Measurements from ENCODE around the gene PICK1. TPM values are rescaled to one million over a fixed set of nuclear protein-coding genes. Genes with fewer than 3 reads are reported as not detected.

PICK1 gene
- total RNA-seq, 1 donor from 2014 or later, result 74.3 TPM

DNA sequence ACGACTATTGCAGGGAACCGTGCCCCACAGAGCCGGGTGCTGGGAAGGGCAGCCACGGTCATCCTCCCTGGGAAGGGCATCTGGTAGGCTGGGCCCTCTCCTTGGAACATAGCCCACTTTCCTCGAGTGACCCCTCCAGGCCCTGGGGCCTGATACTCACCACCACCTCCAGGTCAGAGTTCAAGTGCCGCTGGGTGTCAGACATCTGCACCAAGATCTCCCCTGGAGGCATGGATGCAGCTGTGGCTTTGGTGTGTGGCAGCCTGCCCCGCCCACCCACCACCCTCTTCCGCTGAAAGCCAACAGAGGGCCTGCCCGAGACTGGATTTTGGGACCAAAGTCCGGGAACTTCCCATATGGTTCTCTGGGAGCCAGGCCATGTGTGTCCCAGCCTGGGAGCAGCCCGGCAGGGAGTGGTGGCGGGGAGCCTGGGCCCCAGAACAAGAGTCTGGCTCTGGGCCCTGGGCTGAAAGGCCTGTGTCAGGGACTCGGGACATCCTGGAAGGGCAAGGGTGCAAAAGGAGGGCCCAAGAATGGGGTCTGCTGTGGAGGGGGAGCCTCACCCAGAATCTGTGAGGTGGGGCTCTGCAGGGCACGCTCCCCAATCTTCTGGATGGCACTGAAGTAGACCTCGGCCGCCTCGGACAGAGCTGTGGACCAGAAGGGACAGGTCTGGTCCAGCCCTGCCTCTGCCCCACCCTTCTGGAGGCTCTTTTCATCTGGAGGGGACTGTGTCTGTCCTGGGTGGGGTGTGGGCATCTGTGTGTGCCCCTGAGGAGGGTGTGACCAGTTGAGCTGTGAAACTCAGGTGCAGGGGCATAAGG, 50.7 kb downstream of the PICK1 start:
- no peaks in the 10 kb centered on the region for H3K27me3 Mint-ChIP-seq (ENCODE audit: low read depth)
- H3K27ac Mint-ChIP-seq, result no peak overlapping the region
- H3K36me3 Mint-ChIP-seq, result peaks cover 3% of the 10 kb centered on the region
- no peak overlapping the region for H3K4me3 Mint-ChIP-seq
- DNase-seq (ENCODE audit: low spot score in 2 of 2, unreplicated experiment in 2 of 2), result no peak
- no peaks in the 10 kb centered on the region for H3K4me1 Mint-ChIP-seq
- TF ChIP-seq, protein P1, sequence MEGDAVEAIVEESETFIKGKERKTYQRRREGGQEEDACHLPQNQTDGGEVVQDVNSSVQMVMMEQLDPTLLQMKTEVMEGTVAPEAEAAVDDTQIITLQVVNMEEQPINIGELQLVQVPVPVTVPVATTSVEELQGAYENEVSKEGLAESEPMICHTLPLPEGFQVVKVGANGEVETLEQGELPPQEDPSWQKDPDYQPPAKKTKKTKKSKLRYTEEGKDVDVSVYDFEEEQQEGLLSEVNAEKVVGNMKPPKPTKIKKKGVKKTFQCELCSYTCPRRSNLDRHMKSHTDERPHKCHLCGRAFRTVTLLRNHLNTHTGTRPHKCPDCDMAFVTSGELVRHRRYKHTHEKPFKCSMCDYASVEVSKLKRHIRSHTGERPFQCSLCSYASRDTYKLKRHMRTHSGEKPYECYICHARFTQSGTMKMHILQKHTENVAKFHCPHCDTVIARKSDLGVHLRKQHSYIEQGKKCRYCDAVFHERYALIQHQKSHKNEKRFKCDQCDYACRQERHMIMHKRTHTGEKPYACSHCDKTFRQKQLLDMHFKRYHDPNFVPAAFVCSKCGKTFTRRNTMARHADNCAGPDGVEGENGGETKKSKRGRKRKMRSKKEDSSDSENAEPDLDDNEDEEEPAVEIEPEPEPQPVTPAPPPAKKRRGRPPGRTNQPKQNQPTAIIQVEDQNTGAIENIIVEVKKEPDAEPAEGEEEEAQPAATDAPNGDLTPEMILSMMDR (IDR thresholded peaks at IDR 0.05; ENCODE audit: unreplicated experiment), result no peak
- H3K9me3 Mint-ChIP-seq, result no peaks in the 10 kb centered on the region

DNA sequence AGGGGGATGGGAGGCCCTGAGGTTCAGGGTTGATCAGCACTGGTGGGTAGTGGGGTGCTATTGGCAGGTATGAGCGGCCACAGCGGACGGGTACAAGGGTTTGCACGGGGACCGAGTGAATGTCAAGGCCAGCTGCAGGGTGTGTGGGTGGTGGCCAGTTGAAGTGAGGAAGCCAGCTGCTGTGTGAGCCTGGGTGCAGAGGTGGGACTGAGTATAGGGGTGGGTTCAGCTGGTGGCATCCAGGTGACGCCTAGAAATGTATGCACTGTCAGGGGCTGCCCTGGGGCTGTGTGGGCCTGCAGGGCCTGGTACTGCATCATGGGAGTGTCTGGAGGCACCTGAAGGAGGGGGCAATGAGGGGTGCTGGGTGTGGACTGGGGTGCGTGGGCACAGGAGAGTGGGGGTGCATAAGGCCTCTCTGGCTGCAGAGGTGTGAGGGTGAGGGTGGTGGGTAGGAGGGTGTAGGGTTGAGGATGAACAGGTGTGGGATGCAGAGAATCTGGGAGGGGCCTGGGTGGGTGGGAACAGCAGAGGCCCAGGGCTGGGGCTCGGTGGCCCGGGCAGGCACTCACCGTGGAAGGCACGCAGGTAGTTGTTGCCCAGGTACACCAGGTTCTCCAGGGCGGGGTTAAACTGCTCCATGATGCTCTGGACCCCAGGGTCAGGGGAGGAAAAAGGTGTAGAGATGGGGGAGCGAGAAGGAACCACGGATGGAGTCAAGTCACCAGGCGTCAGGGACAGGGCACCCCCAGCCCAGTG, 51.5 kb downstream of the PICK1 start:
- no peak overlapping the region for H3K27ac Mint-ChIP-seq
- H3K9me3 Mint-ChIP-seq, result no peaks in the 10 kb centered on the region
- peaks cover 4% of the 10 kb centered on the region for H3K36me3 Mint-ChIP-seq
- H3K4me3 Mint-ChIP-seq, result no peak overlapping the region
- no peaks in the 10 kb centered on the region for H3K27me3 Mint-ChIP-seq (ENCODE audit: low read depth)
- no peaks in the 10 kb centered on the region for H3K4me1 Mint-ChIP-seq
- TF ChIP-seq, protein P1 (IDR thresholded peaks at IDR 0.05; ENCODE audit: unreplicated experiment), result no peak
- no peak for DNase-seq (ENCODE audit: low spot score in 2 of 2, unreplicated experiment in 2 of 2)

DNA sequence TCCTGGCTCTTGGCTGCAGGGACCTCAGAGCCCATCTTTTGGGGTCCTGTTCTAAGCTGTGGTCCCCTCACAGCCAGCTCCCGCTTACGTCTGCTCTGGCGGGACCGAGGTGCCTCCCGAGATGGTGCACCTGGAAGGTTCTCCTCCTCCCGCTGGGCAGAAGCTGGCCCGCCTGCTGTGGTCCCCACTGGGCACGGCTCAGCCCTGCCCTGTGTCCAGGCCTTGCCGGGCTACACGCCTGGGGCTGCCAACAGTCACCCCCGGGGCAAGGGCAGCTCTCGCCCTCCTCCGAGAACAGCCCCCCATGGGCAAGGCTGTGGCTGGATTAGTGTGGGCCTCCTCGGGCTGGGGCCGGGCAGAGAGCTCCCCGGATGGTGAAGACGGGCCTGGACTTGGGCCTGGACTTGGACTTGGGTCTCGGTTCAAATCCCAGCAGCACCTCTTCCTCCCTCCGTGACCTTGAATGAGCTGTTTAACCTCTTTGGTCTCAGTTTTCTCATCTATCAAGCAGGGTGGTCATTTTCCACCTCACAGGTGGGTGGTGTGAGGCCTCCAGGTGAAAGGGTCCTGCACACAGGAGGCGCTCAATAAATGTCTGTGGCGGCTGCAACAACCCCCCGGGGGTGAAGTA, 52.3 kb downstream of the PICK1 start:
- Mint-ChIP-seq H3K36me3 (peaks cover 4% of the 10 kb centered on the region), H3K9me3 (no peaks in the 10 kb centered on the region), H3K4me1 (peaks cover 2% of the 10 kb centered on the region), H3K27me3 (ENCODE audit: low read depth) (no peaks in the 10 kb centered on the region), H3K27ac (no peak overlapping the region), H3K4me3 (no peak overlapping the region)
- no peak for DNase-seq (ENCODE audit: low spot score in 2 of 2, unreplicated experiment in 2 of 2)
- TF ChIP-seq, protein P1 (IDR thresholded peaks at IDR 0.05; ENCODE audit: unreplicated experiment), result no peak

DNA sequence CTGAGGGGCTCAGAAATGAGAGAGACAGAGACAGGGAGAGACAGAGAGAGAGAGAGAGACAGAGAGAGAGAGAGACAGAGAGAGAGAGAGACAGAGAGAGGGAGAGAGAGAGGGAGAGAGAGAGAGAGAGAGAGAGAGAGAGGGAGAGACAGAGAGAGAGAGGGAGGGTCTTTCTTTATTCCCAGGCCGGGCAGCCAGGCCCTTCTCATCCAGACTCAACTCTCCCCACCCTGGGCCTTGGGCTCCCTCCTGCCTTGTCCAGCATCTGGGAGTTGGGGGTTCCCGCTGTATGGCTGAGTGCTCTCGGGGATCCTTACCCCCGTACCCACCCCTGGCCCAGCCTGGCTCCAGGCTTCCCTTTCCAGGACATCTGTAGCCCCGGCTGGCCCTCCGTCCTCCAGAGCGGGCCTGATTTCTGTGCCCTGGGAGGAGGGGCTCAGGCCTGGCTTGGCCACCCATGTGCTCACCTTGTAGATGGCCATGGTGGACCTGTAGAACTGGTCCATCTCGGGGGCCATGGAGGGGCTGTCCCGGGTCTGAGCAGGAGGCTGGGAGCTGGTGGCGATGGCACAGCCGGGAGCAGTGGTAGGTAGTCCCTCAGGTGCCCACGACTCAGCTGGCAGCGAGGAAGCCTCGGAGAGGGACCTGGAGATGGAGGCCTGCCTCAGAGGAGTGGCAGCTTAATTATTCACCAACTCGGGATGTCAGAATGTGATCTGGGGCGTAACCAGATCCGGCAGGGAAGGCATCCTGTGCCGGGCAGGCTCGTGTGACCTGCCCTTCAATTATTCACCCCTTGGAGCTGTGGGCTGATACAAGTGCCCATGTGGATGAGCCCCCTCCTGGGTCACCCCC, 53.0 kb downstream of the PICK1 start, which contains the start of gene BAIAP2L2:
BAIAP2L2 (minus strand) TSS at position 677 of the 855 bp plus-strand sequence; CDS start at position 518, 159 bp downstream.
- H3K27me3 Mint-ChIP-seq (ENCODE audit: low read depth), result no peaks in the 10 kb centered on the region
- peaks cover 2% of the 10 kb centered on the region for H3K4me1 Mint-ChIP-seq
- no peak for DNase-seq (ENCODE audit: low spot score in 2 of 2, unreplicated experiment in 2 of 2)
- no peak within 1 kb of the TSS for H3K4me3 Mint-ChIP-seq
- no peaks in the 10 kb centered on the region for H3K9me3 Mint-ChIP-seq
- no peak within 1 kb of the TSS for H3K27ac Mint-ChIP-seq
- peaks cover 4% of the 10 kb centered on the region for H3K36me3 Mint-ChIP-seq
- TF ChIP-seq, protein P1 (IDR thresholded peaks at IDR 0.05; ENCODE audit: unreplicated experiment), result no peak

Data from mesothelial cell of epicardium (in vitro differentiated cells).